PC-9 (cell line): Measurements from ENCODE around the gene MOK.

Source experiments
- CTCF ChIP-seq: fragments of 200-600 bp; sonication (generic); conservative IDR thresholded peaks from 2 replicates; pipeline ENCODE4 v1.6.1; 2017; ENCODE audit warnings: mixed run types, antibody characterized with exemption, mild to moderate bottlenecking, moderate library complexity
- EZH2 ChIP-seq: fragments of 200-600 bp; sonication (generic); IDR thresholded peaks from 2 replicates; pipeline ENCODE4 v1.8.0; 2017; ENCODE audit warnings: antibody characterized with exemption, low read depth

- TF ChIP-seq CTCF: no peak
- TF ChIP-seq EZH2: no peak
These were observed 43.4 kb upstream of the MOK start for GRCh38 chr14:102348376-102348775.
